GM18517 (cell line): Measurements from ENCODE around the gene CLASP1.

ENCODE experiments used
- ATAC-seq: cut with Tn5 transposase; IDR thresholded peaks from one replicate; pipeline ENCODE4 v1.9.1; 2021; ENCODE audit warnings: mild to moderate bottlenecking, moderate library complexity; ENCODE audit not compliant: unreplicated experiment

The CLASP1 gene

GRCh38 chr2:121550669-121551068 is 98.6 kb downstream of the CLASP1 start:
- ATAC-seq, result no peak

GRCh38 chr2:121547646-121548045 is 101.6 kb downstream of the CLASP1 start:
- ATAC-seq, result peak; percentile 46

- ATAC-seq, result no peak
Measured at GRCh38 chr2:121545913-121546312, 103.3 kb downstream of the CLASP1 start.

GRCh38 chr2:121545257-121545656 is 104.0 kb downstream of the CLASP1 start:
- no peak for ATAC-seq

GRCh38 chr2:121541495-121541894 is 107.8 kb downstream of the CLASP1 start:
- no peak for ATAC-seq

GRCh38 chr2:121539750-121540469 is 109.4 kb downstream of the CLASP1 start:
- no peak for ATAC-seq

- no peak for ATAC-seq
Measured at GRCh38 chr2:121536850-121537557, 112.3 kb downstream of the CLASP1 start.

GRCh38 chr2:121536347-121536746 is 112.9 kb downstream of the CLASP1 start:
- no peak for ATAC-seq

GRCh38 chr2:121534007-121534406 is 115.3 kb downstream of the CLASP1 start:
- ATAC-seq, result no peak

GRCh38 chr2:121532894-121533293 is 116.4 kb downstream of the CLASP1 start:
- no peak for ATAC-seq

- no peak for ATAC-seq
Measured at GRCh38 chr2:121532347-121532766, 116.9 kb downstream of the CLASP1 start.

- peak; percentile 65 for ATAC-seq
Measured at GRCh38 chr2:121530212-121530705, 119.0 kb downstream of the CLASP1 start.

- ATAC-seq, result no peak
Measured at GRCh38 chr2:121529439-121530211, 119.6 kb downstream of the CLASP1 start.

GRCh38 chr2:121527009-121527682 is 122.1 kb downstream of the CLASP1 start:
- no peak for ATAC-seq

GRCh38 chr2:121524685-121525425 is 124.4 kb downstream of the CLASP1 start:
- ATAC-seq, result no peak

- ATAC-seq, result no peak
Measured at GRCh38 chr2:121521359-121521758, 127.9 kb downstream of the CLASP1 start.

GRCh38 chr2:121520641-121520994 is 128.6 kb downstream of the CLASP1 start:
- no peak for ATAC-seq

- ATAC-seq, result no peak
Measured at GRCh38 chr2:121519732-121520640, 129.3 kb downstream of the CLASP1 start.

- ATAC-seq, result no peak
Measured at GRCh38 chr2:121519153-121519552, 130.1 kb downstream of the CLASP1 start.
